K562 (cell line): Measurements from ENCODE around the gene IPO13. TPM values are rescaled to one million over a fixed set of nuclear protein-coding genes. Genes with fewer than 3 reads are reported as not detected.
A peak's percentile ranks its signal among the peaks of the same experiment; 100 is the strongest.

Experiments
- ATF1 ChIP-seq, 2 experiments: fragments of 450-650 bp in 1 of 2; IDR thresholded peaks; 2 replicates each; pipeline ENCODE4 v1.6.1; 2016; ENCODE audit warnings: missing compliant biosample characterization in 1 of 2, missing genetic modification characterization in 1 of 2
- CTCF ChIP-seq, 3 experiments: IDR thresholded peaks in 2 of 3; conservative IDR thresholded peaks in 1 of 3; 2 replicates each; pipeline ENCODE4 v1.5.1; 2011 to 2012; ENCODE audit warnings: low read length in 3 of 3, mild to moderate bottlenecking in 3 of 3, control low read depth in 2 of 3, improper control_type of control experiment in 1 of 3, inconsistent platforms in 1 of 3, low read depth in 1 of 3, mixed read lengths in 1 of 3, moderate library complexity in 1 of 3; ENCODE audit not compliant: insufficient read depth in 2 of 3
- E2F1 ChIP-seq: sonication (generic); formaldehyde crosslinking; IDR thresholded peaks from 2 replicates; pipeline ENCODE4 v1.8.1; 2023; ENCODE audit warnings: mild to moderate bottlenecking, missing genetic modification reagents, moderate library complexity
- E2F6 ChIP-seq, 2 experiments: IDR thresholded peaks; 2 replicates each; pipeline ENCODE4 v1.6.1; 2011; ENCODE audit warnings: borderline replicate concordance in 1 of 2, control low read depth in 1 of 2, low read depth in 1 of 2, low read length in 1 of 2, mild to moderate bottlenecking in 1 of 2, mixed read lengths in 1 of 2, moderate library complexity in 1 of 2; ENCODE audit not compliant: insufficient read depth in 1 of 2, insufficient read length in 1 of 2, poor library complexity in 1 of 2, severe bottlenecking in 1 of 2; ENCODE audit errors: extremely low read depth in 1 of 2
- ETV6 ChIP-seq, 3 experiments: fragments of 150-350 bp in 1 of 3; sonication (generic) in 1 of 3; formaldehyde crosslinking in 1 of 3; IDR thresholded peaks; 2 replicates each; pipeline versions ENCODE4 v1.6.1 to v1.8.0; 2014 to 2022; ENCODE audit warnings: borderline replicate concordance in 2 of 3, low read depth in 2 of 3, antibody characterized with exemption in 1 of 3, low read length in 1 of 3, mild to moderate bottlenecking in 1 of 3, missing genetic modification reagents in 1 of 3
- POLR2H ChIP-seq: IDR thresholded peaks from 2 replicates; pipeline ENCODE4 v1.6.1; 2016; ENCODE audit warnings: missing genetic modification characterization, low read depth, mild to moderate bottlenecking, control low read depth, missing compliant biosample characterization, moderate library complexity
- PREB ChIP-seq: sonication (generic); formaldehyde crosslinking; IDR thresholded peaks from 2 replicates; pipeline ENCODE4 v1.8.1; 2023; ENCODE audit warnings: mild to moderate bottlenecking, missing genetic modification reagents
- WHSC1 ChIP-seq: IDR thresholded peaks from one replicate; pipeline ENCODE4 v1.6.1; 2012; ENCODE audit warnings: low read length, control low read depth, inconsistent platforms
- ZKSCAN3 ChIP-seq: fragments of 250-450 bp; sonication (Bioruptor Pico); IDR thresholded peaks from 2 replicates; pipeline ENCODE4 v1.4.0; 2020
- ZNF398 ChIP-seq: fragments of 250-450 bp; sonication (Bioruptor Pico); IDR thresholded peaks from 2 replicates; pipeline ENCODE4 v1.8.0; 2021; ENCODE audit warnings: moderate library complexity, mild to moderate bottlenecking, inconsistent platforms
- ZNF431 ChIP-seq: sonication (generic); formaldehyde crosslinking; IDR thresholded peaks from 2 replicates; pipeline ENCODE4 v1.8.0; 2022; ENCODE audit warnings: mild to moderate bottlenecking, missing genetic modification reagents
- ZNF511 ChIP-seq: sonication (generic); formaldehyde crosslinking; IDR thresholded peaks from 2 replicates; pipeline ENCODE4 v1.8.0; 2022; ENCODE audit warnings: mild to moderate bottlenecking, missing genetic modification reagents
- polyA plus RNA-seq, 8 experiments: library from polyadenylated mRNA; depleted of rRNA in 4 of 8; stranded (reverse) in 5 of 8; unstranded in 3 of 8; fragments of >200 nt; fragmentation: Nextera tagmentation in 2 of 8; fragmentation: Illumina TruSeq in 1 of 8; extraction: Ambion mirVana in 2 of 8; extraction: Trizol in 1 of 8; gene quantifications; 2 replicates each; pipeline versions ENCODE4 v1.2.1 to v1.2.3, GENCODE V29; 2011 to 2014; ENCODE audit warnings: inconsistent platforms in 1 of 8, missing spikeins in 1 of 8
- total RNA-seq, 7 experiments: library from RNA; depleted of rRNA in 6 of 7; stranded (reverse); fragments of >200 nt in 6 of 7; fragmentation: Illumina TruSeq in 2 of 7; extraction: Trizol in 2 of 7; gene quantifications; 2 replicates each; pipeline versions ENCODE4 v1.2.1 to v1.2.3, GENCODE V29; 2011 to 2021; ENCODE audit warnings: low replicate concordance in 1 of 7

Gene IPO13
- total and polyA plus RNA-seq, 9 of the 15 experiments (the other 6 are each of a cell fraction or from before 2014, with no cell fraction given) = 7.0 to 30.8 (median 16.2) TPM

- TF ChIP-seq CTCF (IDR thresholded peaks at IDR 0.05 in 2 of 3, conservative IDR thresholded peaks at IDR 0.05 in 1 of 3; ENCODE audit: insufficient read depth in 2 of 3, low read depth in 1 of 3, low read length in 3 of 3) = peak in 1 of 3 experiments; percentile 13; a peak in 1 of 6 replicates
- no peak for TF ChIP-seq ATF1 (CRISPR knock-in tag; IDR thresholded peaks at IDR 0.05)
- peak; percentile 52 for TF ChIP-seq ATF1 (tag; IDR thresholded peaks at IDR 0.05)
- no peak for TF ChIP-seq ZNF398 (CRISPR knock-in tag)
- peak; percentile 74 for TF ChIP-seq ZNF511 (CRISPR knock-in tag)
- TF ChIP-seq ETV6 (IDR thresholded peaks at IDR 0.05; ENCODE audit: borderline replicate concordance in 1 of 2, low read depth in 2 of 2, low read length in 1 of 2) = no peak
- TF ChIP-seq ETV6 (CRISPR knock-in tag; IDR thresholded peaks at IDR 0.05; ENCODE audit: borderline replicate concordance) = peak; percentile 56; the same call in 1 of the 2 replicates
- no peak for TF ChIP-seq PREB (CRISPR knock-in tag)
- no peak for TF ChIP-seq WHSC1
- TF ChIP-seq E2F6 (IDR thresholded peaks at IDR 0.05; ENCODE audit: borderline replicate concordance in 1 of 2, extremely low read depth in 1 of 2, insufficient read depth in 1 of 2, insufficient read length in 1 of 2, low read depth in 1 of 2, low read length in 1 of 2, poor library complexity in 1 of 2, severe bottlenecking in 1 of 2) = peak; percentile 10 to 83
- TF ChIP-seq ZNF431 (CRISPR knock-in tag) = peak; percentile 62
- peak; percentile 61 for TF ChIP-seq POLR2H (tag)
- TF ChIP-seq ZKSCAN3 (CRISPR knock-in tag) = no peak
- no peak for TF ChIP-seq E2F1 (CRISPR knock-in tag)
These were observed 44.9 kb downstream of the IPO13 start, which contains the start of gene CCDC24 (continued) for GRCh38 chr1:43991476-43992231.
